ENCODE data around the gene RIMKLA.

GRCh38 chr1:42449256-42449655 is 68.7 kb downstream of the RIMKLA start:
- TF ChIP-seq CTCF (IDR thresholded peaks at IDR 0.05; ENCODE audit: low read length) (no peak), EZH2 (IDR thresholded peaks at IDR 0.05; ENCODE audit: borderline replicate concordance, low read length) (no peak)

Measured in OCI-LY1 (cell line).